Loucy (cell line): ENCODE data around the gene LKAAEAR1.
"Not testable (repeated sequence)": the region's sequence is repeated elsewhere in the genome, so short reads cannot be mapped to it uniquely, and the experiment has no call there.

Source experiments
- H2AFZ ChIP-seq: fragments of 200-600 bp; sonication (generic); 2 replicates; pipeline ENCODE4 v1.6.0; 2016; ENCODE audit warnings: antibody characterized with exemption, mild to moderate bottlenecking, low read length, moderate library complexity
- H3F3A ChIP-seq: fragments of 200-600 bp; 2 replicates; pipeline ENCODE4 v1.6.0; 2016; ENCODE audit warnings: antibody characterized with exemption, low read depth, mild to moderate bottlenecking
- H3K27me3 ChIP-seq: fragments of 200-600 bp; sonication (generic); 2 replicates; pipeline ENCODE4 v1.6.1; 2014; ENCODE audit warnings: low read length, mild to moderate bottlenecking; ENCODE audit not compliant: insufficient read depth, poor library complexity, severe bottlenecking
- H3K36me3 ChIP-seq: fragments of 200-600 bp; sonication (generic); 2 replicates; pipeline ENCODE4 v1.6.1; 2016; ENCODE audit warnings: low read length; ENCODE audit not compliant: insufficient read depth
- H3K4me1 ChIP-seq: fragments of 200-600 bp; sonication (generic); 2 replicates; pipeline ENCODE4 v1.5.1; 2014; ENCODE audit warnings: low read length, mild to moderate bottlenecking; ENCODE audit not compliant: insufficient read depth, poor library complexity, severe bottlenecking
- H3K4me2 ChIP-seq: fragments of 200-600 bp; sonication (generic); 2 replicates; pipeline ENCODE4 v1.6.0; 2014; ENCODE audit warnings: antibody characterized with exemption, low read length, low read depth, mild to moderate bottlenecking; ENCODE audit not compliant: poor library complexity, severe bottlenecking
- H3K4me3 ChIP-seq: fragments of 200-600 bp; sonication (generic); 2 replicates; pipeline ENCODE4 v1.5.1; 2014; ENCODE audit warnings: low read length, mild to moderate bottlenecking, mixed read lengths; ENCODE audit not compliant: poor library complexity, severe bottlenecking
- H3K79me2 ChIP-seq: fragments of 200-600 bp; sonication (generic); 2 replicates; pipeline ENCODE4 v1.6.1; 2014; ENCODE audit warnings: low read length; ENCODE audit not compliant: insufficient read depth
- H3K9ac ChIP-seq: fragments of 200-600 bp; sonication (generic); 2 replicates; pipeline ENCODE4 v1.6.0; 2014; ENCODE audit warnings: mild to moderate bottlenecking, low read depth, low read length, moderate library complexity; ENCODE audit not compliant: poor library complexity, severe bottlenecking
- H3K9me2 ChIP-seq: fragments of 200-600 bp; sonication (generic); replicated peaks from 2 replicates; pipeline ENCODE4 v1.6.1; 2016; ENCODE audit warnings: low read depth, low read length, mixed read lengths
- H3K9me3 ChIP-seq: fragments of 200-600 bp; sonication (generic); 2 replicates; pipeline ENCODE4 v1.6.1; 2014; ENCODE audit warnings: mild to moderate bottlenecking, antibody characterized with exemption, low read length, low read depth; ENCODE audit not compliant: insufficient read depth
- H4K20me1 ChIP-seq: fragments of 200-600 bp; sonication (generic); 2 replicates; pipeline ENCODE4 v1.6.0; 2014; ENCODE audit warnings: antibody characterized with exemption, low read length, mild to moderate bottlenecking; ENCODE audit not compliant: insufficient read depth, poor library complexity, severe bottlenecking
- EZH2phosphoT487 ChIP-seq: fragments of 200-600 bp; IDR thresholded peaks from 2 replicates; pipeline ENCODE4 v1.6.1; 2018; ENCODE audit warnings: antibody characterized with exemption, mild to moderate bottlenecking, moderate library complexity, borderline replicate concordance
- TF ChIP-seq, protein P1 (sequence below): fragments of 200-600 bp; sonication (generic); conservative IDR thresholded peaks from 2 replicates; pipeline ENCODE4 v1.5.1; 2014; ENCODE audit warnings: mild to moderate bottlenecking, antibody characterized with exemption, low read length

Gene LKAAEAR1

DNA sequence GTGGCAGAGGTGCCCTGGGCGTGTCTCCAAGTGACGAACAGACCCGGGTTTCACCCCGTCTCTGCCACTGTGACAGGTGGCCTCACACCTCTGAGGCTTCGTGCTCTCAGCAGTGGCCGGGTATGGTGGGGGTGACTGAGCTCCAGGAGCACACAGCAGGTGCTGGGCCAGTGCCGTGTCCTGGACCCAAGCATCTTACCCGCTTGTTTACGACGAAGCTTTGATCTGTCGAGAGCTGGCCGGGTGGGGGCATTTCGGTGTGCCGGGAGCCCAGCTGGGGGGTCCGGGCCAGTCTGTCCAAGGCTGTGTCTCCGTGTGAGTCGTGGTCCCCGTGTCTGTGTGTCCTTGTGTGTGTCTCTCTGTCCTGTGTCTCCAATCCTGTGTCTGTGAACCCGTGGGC is 7.1 kb upstream of the LKAAEAR1 start:
- Histone ChIP-seq H3K4me3 (no peak overlapping the region), H4K20me1 (no peaks in the 10 kb centered on the region), H3K4me2 (no peak overlapping the region), H3K27me3 (no peaks in the 10 kb centered on the region), H3K9me2 (no peaks in the 10 kb centered on the region), H3K36me3 (no peaks in the 10 kb centered on the region), H2AFZ (no peak overlapping the region), H3K9ac (no peak overlapping the region), H3K9me3 (no peaks in the 10 kb centered on the region), H3K79me2 (no peaks in the 10 kb centered on the region), H3F3A (no peaks in the 10 kb centered on the region), H3K4me1 (no peaks in the 10 kb centered on the region)
- TF ChIP-seq, protein P1, sequence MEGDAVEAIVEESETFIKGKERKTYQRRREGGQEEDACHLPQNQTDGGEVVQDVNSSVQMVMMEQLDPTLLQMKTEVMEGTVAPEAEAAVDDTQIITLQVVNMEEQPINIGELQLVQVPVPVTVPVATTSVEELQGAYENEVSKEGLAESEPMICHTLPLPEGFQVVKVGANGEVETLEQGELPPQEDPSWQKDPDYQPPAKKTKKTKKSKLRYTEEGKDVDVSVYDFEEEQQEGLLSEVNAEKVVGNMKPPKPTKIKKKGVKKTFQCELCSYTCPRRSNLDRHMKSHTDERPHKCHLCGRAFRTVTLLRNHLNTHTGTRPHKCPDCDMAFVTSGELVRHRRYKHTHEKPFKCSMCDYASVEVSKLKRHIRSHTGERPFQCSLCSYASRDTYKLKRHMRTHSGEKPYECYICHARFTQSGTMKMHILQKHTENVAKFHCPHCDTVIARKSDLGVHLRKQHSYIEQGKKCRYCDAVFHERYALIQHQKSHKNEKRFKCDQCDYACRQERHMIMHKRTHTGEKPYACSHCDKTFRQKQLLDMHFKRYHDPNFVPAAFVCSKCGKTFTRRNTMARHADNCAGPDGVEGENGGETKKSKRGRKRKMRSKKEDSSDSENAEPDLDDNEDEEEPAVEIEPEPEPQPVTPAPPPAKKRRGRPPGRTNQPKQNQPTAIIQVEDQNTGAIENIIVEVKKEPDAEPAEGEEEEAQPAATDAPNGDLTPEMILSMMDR, result no peak
- TF ChIP-seq EZH2phosphoT487, result no peak

DNA sequence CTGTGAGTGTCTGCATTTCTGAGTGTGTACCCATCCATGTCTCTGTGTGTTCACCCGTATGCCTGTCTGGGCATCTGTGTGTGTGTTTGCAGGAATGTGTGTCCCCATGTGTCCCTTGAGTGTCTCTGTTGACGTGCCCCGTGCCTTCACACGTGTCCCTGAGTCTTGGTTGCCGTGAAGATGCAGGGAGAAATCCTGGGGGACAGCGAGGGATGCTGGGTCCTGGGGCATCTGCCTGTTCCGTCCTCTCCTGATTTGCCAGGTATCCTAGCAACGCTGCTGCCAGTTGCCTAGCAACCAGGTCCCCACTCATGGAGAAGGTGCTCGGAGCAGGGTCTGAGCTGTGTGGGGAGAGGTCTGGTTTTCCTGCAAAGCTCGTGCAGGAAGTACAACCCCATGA is 6.0 kb upstream of the LKAAEAR1 start:
- Histone ChIP-seq H3K79me2 (no peaks in the 10 kb centered on the region), H3K27me3 (no peaks in the 10 kb centered on the region), H3K36me3 (no peaks in the 10 kb centered on the region), H4K20me1 (no peaks in the 10 kb centered on the region), H3K4me3 (no peak overlapping the region), H3K9me2 (no peaks in the 10 kb centered on the region), H3F3A (no peaks in the 10 kb centered on the region), H3K9ac (no peak overlapping the region), H3K4me1 (no peaks in the 10 kb centered on the region), H3K4me2 (no peak overlapping the region), H3K9me3 (no peaks in the 10 kb centered on the region), H2AFZ (no peak overlapping the region)
- no peak for TF ChIP-seq EZH2phosphoT487

DNA sequence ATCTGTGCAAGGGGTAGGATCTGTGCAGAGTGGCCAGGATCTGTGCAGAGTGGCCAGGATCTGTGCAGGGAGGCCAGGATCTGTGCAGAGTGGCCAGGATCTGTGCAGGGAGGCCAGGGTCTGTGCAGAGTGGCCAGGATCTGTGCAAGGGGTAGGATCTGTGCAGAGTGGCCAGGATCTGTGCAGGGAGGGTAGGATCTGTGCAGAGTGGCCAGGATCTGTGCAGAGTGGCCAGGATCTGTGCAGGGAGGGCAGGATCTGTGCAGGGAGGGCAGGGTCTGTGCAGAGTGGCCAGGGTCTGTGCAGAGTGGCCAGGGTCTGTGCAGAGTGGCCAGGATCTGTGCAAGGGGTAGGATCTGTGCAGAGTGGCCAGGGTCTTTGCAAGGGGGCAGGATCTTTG is 4.4 kb upstream of the LKAAEAR1 start:
- H3K4me2 ChIP-seq, H3K4me3 ChIP-seq, H3K9me3 ChIP-seq, H3K36me3 ChIP-seq, H3K4me1 ChIP-seq, H2AFZ ChIP-seq, H3K9ac ChIP-seq, H3K79me2 ChIP-seq, H4K20me1 ChIP-seq, H3K27me3 ChIP-seq, H3F3A ChIP-seq, H3K9me2 ChIP-seq: not testable (repeated sequence)

DNA sequence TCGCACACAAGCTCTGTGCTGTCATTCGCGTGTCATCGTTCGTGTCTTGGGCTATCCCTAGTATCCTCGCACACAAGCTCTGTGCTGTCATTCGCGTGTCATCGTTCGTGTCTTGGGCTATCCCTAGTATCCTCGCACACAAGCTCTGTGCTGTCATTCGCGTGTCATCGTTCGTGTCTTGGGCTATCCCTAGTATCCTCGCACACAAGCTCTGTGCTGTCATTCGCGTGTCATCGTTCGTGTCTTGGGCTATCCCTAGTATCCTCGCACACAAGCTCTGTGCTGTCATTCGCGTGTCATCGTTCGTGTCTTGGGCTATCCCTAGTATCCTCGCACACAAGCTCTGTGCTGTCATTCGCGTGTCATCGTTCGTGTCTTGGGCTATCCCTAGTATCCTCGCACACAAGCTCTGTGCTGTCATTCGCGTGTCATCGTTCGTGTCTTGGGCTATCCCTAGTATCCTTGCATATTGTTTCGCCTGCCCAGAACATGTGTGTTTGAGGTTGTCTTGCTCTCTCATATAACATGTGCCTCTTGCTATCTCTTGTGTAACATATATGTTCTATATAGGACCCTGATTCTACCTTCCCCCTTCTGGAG is 3.1 kb upstream of the LKAAEAR1 start:
- not testable (repeated sequence) for H3K4me3 ChIP-seq, H4K20me1 ChIP-seq, H3K9me2 ChIP-seq, H3K36me3 ChIP-seq, H2AFZ ChIP-seq, H3F3A ChIP-seq, H3K9me3 ChIP-seq, H3K4me2 ChIP-seq, H3K9ac ChIP-seq, H3K27me3 ChIP-seq, H3K79me2 ChIP-seq
- H3K4me1 ChIP-seq, result peaks cover 14% of the 10 kb centered on the region
